Gastrocnemius medialis (tissue), 4 donors: ENCODE data around the gene ZNF91.

Experiments used
- POLR2A ChIP-seq, 2 donors: fragments of 450-650 bp; IDR thresholded peaks; one replicate each; pipeline ENCODE4 v1.6.1; 2017; ENCODE audit warnings: antibody characterized with exemption in 2 of 2, mild to moderate bottlenecking in 2 of 2, moderate library complexity in 2 of 2
- TF ChIP-seq, protein P1 (sequence below), 5 experiments: fragments of 450-650 bp in 3 of 5; fragments of 200-600 bp in 2 of 5; sonication (generic) in 2 of 5; IDR thresholded peaks in 4 of 5; conservative IDR thresholded peaks in 1 of 5; 1 replicate in 4 of 5; 2 replicates in 1 of 5; pipeline ENCODE4 v1.5.1; 2016 to 2019; ENCODE audit warnings: antibody characterized with exemption in 5 of 5, mild to moderate bottlenecking in 3 of 5, moderate library complexity in 3 of 5

DNA sequence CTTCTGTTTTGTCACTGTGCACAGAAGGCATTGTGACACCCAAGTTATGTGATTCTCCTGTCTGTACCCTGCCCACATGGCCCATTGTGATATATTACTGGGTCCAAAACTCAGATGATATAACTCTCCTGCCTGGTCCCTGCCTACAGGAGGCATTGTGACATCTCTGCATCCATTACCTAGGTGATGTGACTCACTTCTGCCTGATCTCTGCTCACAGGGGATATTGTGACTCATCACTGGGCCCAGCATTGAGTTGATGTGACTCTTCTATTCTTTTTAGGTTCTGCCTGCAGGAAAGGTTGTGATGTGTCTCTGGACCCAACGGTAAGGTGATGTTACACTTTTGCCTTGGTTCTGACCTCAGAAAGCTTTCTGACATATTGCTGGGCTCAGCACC is 77.1 kb downstream of the ZNF91 start:
- TF ChIP-seq, protein P1, sequence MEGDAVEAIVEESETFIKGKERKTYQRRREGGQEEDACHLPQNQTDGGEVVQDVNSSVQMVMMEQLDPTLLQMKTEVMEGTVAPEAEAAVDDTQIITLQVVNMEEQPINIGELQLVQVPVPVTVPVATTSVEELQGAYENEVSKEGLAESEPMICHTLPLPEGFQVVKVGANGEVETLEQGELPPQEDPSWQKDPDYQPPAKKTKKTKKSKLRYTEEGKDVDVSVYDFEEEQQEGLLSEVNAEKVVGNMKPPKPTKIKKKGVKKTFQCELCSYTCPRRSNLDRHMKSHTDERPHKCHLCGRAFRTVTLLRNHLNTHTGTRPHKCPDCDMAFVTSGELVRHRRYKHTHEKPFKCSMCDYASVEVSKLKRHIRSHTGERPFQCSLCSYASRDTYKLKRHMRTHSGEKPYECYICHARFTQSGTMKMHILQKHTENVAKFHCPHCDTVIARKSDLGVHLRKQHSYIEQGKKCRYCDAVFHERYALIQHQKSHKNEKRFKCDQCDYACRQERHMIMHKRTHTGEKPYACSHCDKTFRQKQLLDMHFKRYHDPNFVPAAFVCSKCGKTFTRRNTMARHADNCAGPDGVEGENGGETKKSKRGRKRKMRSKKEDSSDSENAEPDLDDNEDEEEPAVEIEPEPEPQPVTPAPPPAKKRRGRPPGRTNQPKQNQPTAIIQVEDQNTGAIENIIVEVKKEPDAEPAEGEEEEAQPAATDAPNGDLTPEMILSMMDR (IDR thresholded peaks at IDR 0.05 in 4 of 5, conservative IDR thresholded peaks at IDR 0.05 in 1 of 5) = no peak
- no peak for TF ChIP-seq POLR2A (IDR thresholded peaks at IDR 0.05)
